Thyroid gland (tissue), 4 donors: ENCODE measurements around the gene SYCN.

Source experiments
- POLR2A ChIP-seq, 2 donors: fragments of 450-650 bp; IDR thresholded peaks; one replicate each; pipeline ENCODE4 v1.6.1; 2017; ENCODE audit warnings: antibody characterized with exemption in 2 of 2, mild to moderate bottlenecking in 2 of 2, moderate library complexity in 1 of 2
- TF ChIP-seq, protein P1 (sequence below), 6 experiments: fragments of 200-600 bp in 3 of 6; fragments of 450-650 bp in 3 of 6; sonication (generic) in 3 of 6; IDR thresholded peaks; one replicate each; pipeline ENCODE4 v1.5.1; 2016 to 2019; ENCODE audit warnings: antibody characterized with exemption in 6 of 6, mild to moderate bottlenecking in 2 of 6, inconsistent platforms in 1 of 6, moderate library complexity in 1 of 6

DNA sequence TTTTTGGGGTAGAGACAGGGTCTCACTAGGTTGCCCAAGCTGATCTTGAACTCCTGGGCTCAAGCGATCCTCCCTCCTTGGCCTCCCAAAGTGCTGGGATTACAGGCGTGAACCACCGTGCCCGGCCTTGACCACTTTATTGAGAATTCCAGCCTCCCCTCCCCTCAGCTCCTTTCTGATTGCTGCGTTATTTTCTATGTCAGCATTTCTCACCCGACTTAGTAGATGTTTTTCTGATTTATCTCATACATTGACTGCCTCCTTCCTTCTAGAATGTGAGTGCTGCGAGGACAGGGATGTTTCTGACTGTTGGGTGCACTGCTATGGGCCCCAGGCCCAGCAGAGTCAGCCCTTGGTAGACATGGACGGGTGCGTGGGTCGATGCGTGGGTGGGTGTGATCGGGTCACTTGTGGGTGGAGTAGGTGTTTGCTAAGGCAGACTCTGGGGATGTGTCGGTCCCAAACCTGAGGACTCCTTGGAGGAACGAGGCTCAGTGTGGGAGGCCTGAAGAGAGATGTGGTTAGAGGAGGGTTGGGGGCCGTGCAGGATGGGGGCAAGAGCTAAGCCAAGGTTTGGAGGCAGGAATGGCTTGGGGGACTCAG, 41.5 kb downstream of the SYCN start:
- TF ChIP-seq, protein P1, sequence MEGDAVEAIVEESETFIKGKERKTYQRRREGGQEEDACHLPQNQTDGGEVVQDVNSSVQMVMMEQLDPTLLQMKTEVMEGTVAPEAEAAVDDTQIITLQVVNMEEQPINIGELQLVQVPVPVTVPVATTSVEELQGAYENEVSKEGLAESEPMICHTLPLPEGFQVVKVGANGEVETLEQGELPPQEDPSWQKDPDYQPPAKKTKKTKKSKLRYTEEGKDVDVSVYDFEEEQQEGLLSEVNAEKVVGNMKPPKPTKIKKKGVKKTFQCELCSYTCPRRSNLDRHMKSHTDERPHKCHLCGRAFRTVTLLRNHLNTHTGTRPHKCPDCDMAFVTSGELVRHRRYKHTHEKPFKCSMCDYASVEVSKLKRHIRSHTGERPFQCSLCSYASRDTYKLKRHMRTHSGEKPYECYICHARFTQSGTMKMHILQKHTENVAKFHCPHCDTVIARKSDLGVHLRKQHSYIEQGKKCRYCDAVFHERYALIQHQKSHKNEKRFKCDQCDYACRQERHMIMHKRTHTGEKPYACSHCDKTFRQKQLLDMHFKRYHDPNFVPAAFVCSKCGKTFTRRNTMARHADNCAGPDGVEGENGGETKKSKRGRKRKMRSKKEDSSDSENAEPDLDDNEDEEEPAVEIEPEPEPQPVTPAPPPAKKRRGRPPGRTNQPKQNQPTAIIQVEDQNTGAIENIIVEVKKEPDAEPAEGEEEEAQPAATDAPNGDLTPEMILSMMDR (IDR thresholded peaks at IDR 0.05), result no peak
- no peak for TF ChIP-seq POLR2A (IDR thresholded peaks at IDR 0.05)
